CD4-positive, alpha-beta T cell treated with Interferon gamma for 1 hour (primary cell): ENCODE measurements around the gene NDUFC2.

Experiments
- DNase-seq: peaks from one replicate; pipeline ENCODE4 v3.0.0-alpha.2; 2020

The NDUFC2 gene

DNA sequence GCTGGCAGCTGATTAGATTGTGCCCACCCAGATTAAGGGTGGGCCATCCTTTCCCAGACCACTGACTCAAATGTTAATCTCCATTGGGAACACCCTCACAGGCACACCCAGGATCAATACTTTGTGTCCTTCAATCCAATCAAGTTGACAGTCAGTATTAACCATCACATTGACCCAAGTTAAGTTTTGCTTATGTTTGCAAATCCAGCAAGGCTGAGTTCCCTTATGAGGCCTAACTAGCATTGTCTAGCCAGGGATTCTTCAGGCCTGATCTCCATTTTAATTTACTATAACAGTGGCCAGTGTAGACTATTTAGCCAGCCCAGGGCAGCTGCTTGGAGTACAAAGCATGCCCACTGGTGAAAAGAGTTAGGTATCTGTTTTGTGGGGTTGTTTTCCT, 54.3 kb downstream of the NDUFC2 start:
- no peak for DNase-seq

GRCh38 chr11:78023426-78023825, 56.2 kb downstream of the NDUFC2 start:
- DNase-seq = no peak

- DNase-seq = no peak
Observed at GRCh38 chr11:78022397-78023396, 57.0 kb downstream of the NDUFC2 start, which contains the start of gene KCTD14. Gene KCTD14, minus strand, starts transcription at chr11:78023276. Its CDS starts 27 bp downstream, at chr11:78023249.

DNA sequence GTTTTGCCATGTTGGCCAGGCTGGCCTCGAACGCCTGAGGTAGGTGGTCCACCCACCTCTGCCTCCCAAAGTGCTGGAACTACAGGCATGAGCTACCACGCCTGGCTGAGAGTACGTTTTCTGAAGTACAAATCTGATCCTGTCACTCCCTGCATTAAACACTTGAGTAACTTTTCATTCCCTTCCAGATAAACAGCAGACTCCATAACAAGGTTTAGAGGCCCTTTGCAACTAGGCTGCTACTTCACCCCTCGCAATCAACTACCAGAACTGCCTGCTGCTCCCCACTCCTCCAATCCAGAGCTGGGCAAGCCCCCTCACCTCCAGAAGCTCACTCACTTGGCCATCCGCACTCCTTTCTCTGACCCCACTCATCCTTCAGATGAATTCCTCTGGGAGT, 58.1 kb downstream of the NDUFC2 start:
- DNase-seq = no peak

DNA sequence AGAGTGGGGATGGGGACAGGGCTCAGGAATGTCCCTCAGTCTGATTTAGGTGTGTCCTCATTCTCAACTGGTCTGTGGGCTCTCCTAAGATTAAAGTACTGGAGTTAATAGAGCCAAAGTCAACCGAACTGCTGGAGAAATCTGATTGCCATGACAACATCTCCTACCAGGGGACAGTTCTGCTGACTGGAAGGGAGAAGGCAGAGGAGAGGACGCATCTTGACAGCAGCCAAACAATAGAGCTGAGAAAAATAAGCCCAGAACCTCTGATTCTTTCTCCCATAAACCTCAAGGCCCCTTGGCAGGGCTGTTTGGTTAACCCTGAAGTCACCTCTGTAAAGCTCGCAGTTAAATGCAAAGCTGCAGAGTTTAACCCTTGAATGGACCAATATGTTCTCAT, 59.4 kb downstream of the NDUFC2 start:
- no peak for DNase-seq

DNA sequence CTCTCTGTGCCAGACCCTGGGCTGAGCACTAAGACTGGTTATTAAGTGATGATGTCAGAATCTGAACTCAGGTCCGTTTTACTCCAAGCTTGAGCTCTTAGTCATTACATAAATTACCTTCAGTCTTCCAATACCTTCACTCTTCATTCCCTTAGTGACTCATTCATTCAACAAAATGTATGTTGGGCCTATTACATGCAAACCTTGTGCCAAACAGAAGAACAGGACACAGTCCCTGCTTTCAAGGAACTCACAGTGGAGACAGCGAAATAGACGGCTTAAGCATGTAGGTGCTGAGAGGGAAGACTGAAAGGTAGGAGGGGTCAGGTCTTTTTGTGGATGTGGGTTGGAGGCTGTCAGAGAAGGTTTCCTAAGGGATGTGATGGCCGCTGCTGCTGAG, 59.9 kb downstream of the NDUFC2 start:
- no peak for DNase-seq
